H1 (cell line): Measurements from ENCODE around the gene NCF4. TPM values are rescaled to one million over a fixed set of nuclear protein-coding genes. Genes with fewer than 3 reads are reported as not detected.

Experiments used
- CTCF ChIA-PET: fragments of 300-600 bp; sonication (Branson Sonifier 250); formaldehyde crosslinking; loops from one replicate; lab custom pipeline; 2021; ENCODE audit not compliant: partially characterized antibody; lab: Charles Lee
- POLR2A ChIA-PET: fragments of 300-600 bp; sonication (Branson Sonifier 250); formaldehyde crosslinking; loops from one replicate; lab custom pipeline; 2021; ENCODE audit warnings: inconsistent platforms; ENCODE audit not compliant: partially characterized antibody; lab: Charles Lee
- DNase-seq, 2 experiments: peaks; one replicate each; pipeline versions ENCODE4 v3.0.0 to v3.0.0-alpha.2; 2010 to 2022; ENCODE audit warnings: low spot score in 2 of 2, low read depth in 1 of 2, mixed read lengths in 1 of 2
- FAIRE-seq: peaks from 2 replicates; lab custom pipeline; 2011; peaks lifted over from hg19 to GRCh38; lab: Jason Lieb, UNC
- H2AFZ ChIP-seq: 2 replicates; pipeline ENCODE4 v1.8.1; 2012; ENCODE audit warnings: low read length, inconsistent platforms
- H2AK5ac ChIP-seq: 2 replicates; pipeline ENCODE4 v1.6.1; 2013; ENCODE audit warnings: low read depth, low read length
- H2BK120ac ChIP-seq: replicated peaks from 2 replicates; pipeline ENCODE3; 2013; ENCODE audit warnings: low read depth, low read length, inconsistent platforms
- H2BK12ac ChIP-seq: 2 replicates; pipeline ENCODE4 v1.6.1; 2013; ENCODE audit warnings: low read depth, low read length
- H2BK15ac ChIP-seq: 2 replicates; pipeline ENCODE4 v1.6.1; 2013; ENCODE audit warnings: low read length
- H2BK20ac ChIP-seq: 2 replicates; pipeline ENCODE4 v1.6.1; 2013; ENCODE audit warnings: low read length
- H2BK5ac ChIP-seq: 2 replicates; pipeline ENCODE4 v1.6.1; 2013; ENCODE audit warnings: low read depth, low read length
- H3K14ac ChIP-seq: 2 replicates; pipeline ENCODE4 v1.6.1; 2013; ENCODE audit warnings: inconsistent platforms; ENCODE audit not compliant: insufficient read length
- H3K18ac ChIP-seq: 2 replicates; pipeline ENCODE4 v1.6.1; 2013; ENCODE audit warnings: low read length; ENCODE audit errors: extremely low read depth
- H3K23ac ChIP-seq: 2 replicates; pipeline ENCODE4 v1.6.1; 2013; ENCODE audit warnings: inconsistent platforms; ENCODE audit not compliant: insufficient read length
- H3K23me2 ChIP-seq: 2 replicates; pipeline ENCODE4 v1.6.1; 2013; ENCODE audit warnings: low read depth, low read length
- H3K27ac ChIP-seq: 2 replicates; pipeline ENCODE4 v1.6.1; 2011; ENCODE audit warnings: low read depth, low read length, inconsistent platforms
- H3K27me3 ChIP-seq, 4 experiments: replicated peaks in 1 of 4; 1 replicate in 1 of 4; 2 replicates in 3 of 4; pipeline versions ENCODE4 v1.6.1 to v1.8.1; 2011 to 2013; ENCODE audit warnings: low read length in 3 of 4, mild to moderate bottlenecking in 3 of 4, inconsistent platforms in 2 of 4, mixed read lengths in 2 of 4, moderate library complexity in 1 of 4; ENCODE audit not compliant: control insufficient read depth in 3 of 4, insufficient read depth in 3 of 4; ENCODE audit errors: extremely low read depth in 1 of 4
- H3K36me3 ChIP-seq, 4 experiments: 2 replicates each; pipeline versions ENCODE4 v1.6.1 to v1.8.1; 2011 to 2013; ENCODE audit warnings: mild to moderate bottlenecking in 4 of 4, low read length in 3 of 4, moderate library complexity in 2 of 4, control low read depth in 1 of 4, inconsistent platforms in 1 of 4; ENCODE audit not compliant: insufficient read depth in 4 of 4, control insufficient read depth in 2 of 4
- H3K4ac ChIP-seq: replicated peaks from 2 replicates; pipeline ENCODE3; 2013; ENCODE audit warnings: low read length, low read depth, mixed read lengths, inconsistent platforms; ENCODE audit not compliant: insufficient read length
- H3K4me1 ChIP-seq, 4 experiments: replicated peaks in 1 of 4; 1 replicate in 1 of 4; 2 replicates in 3 of 4; pipeline versions ENCODE4 v1.6.1 to v1.8.1; 2011 to 2013; ENCODE audit warnings: low read length in 3 of 4, inconsistent platforms in 2 of 4, mixed read lengths in 1 of 4; ENCODE audit not compliant: insufficient read depth in 4 of 4, control insufficient read depth in 3 of 4
- H3K4me2 ChIP-seq, 2 experiments: 2 replicates each; pipeline versions ENCODE4 v1.6.1 to v1.8.1; 2011 to 2013; ENCODE audit warnings: low read depth in 2 of 2, low read length in 2 of 2, control low read depth in 1 of 2, inconsistent platforms in 1 of 2, mild to moderate bottlenecking in 1 of 2; ENCODE audit not compliant: insufficient read depth in 1 of 2
- H3K4me3 ChIP-seq, 4 experiments: fragments of 200-600, 300-600 bp in 1 of 4; sonication (generic), shearing (Covaris generic), sonication (Bioruptor Twin) in 1 of 4; 2 replicates each; pipeline versions ENCODE4 v1.5.1 to v1.8.1; 2011 to 2016; ENCODE audit warnings: low read length in 4 of 4, low read depth in 3 of 4, control low read depth in 2 of 4, inconsistent platforms in 2 of 4, mild to moderate bottlenecking in 2 of 4, mixed read lengths in 1 of 4, moderate library complexity in 1 of 4; ENCODE audit not compliant: insufficient read depth in 2 of 4; ENCODE audit errors: extremely low read depth in 1 of 4
- H3K56ac ChIP-seq: replicated peaks from 2 replicates; pipeline ENCODE3; 2013; ENCODE audit warnings: low read depth, mild to moderate bottlenecking, mixed read lengths, low read length, inconsistent platforms; ENCODE audit not compliant: insufficient read length
- H3K79me1 ChIP-seq: 2 replicates; pipeline ENCODE4 v1.6.1; 2013; ENCODE audit warnings: low read depth, low read length, control low read depth
- H3K79me2 ChIP-seq, 2 experiments: 2 replicates each; pipeline versions ENCODE4 v1.6.1 to v1.8.1; 2012 to 2013; ENCODE audit warnings: low read length in 2 of 2, mild to moderate bottlenecking in 2 of 2, inconsistent platforms in 1 of 2; ENCODE audit not compliant: insufficient read depth in 2 of 2, control insufficient read depth in 1 of 2
- H3K9ac ChIP-seq, 4 experiments: replicated peaks in 1 of 4; 1 replicate in 1 of 4; 2 replicates in 3 of 4; pipeline versions ENCODE4 v1.6.1 to v1.8.1; 2011 to 2013; ENCODE audit warnings: low read depth in 3 of 4, low read length in 3 of 4, control low read depth in 2 of 4, mild to moderate bottlenecking in 2 of 4, moderate library complexity in 2 of 4, inconsistent platforms in 1 of 4; ENCODE audit errors: extremely low read depth in 1 of 4
- H3K9me3 ChIP-seq, 2 experiments: 2 replicates each; pipeline versions ENCODE4 v1.6.1 to v1.8.1; 2012 to 2013; ENCODE audit warnings: mild to moderate bottlenecking in 2 of 2, moderate library complexity in 2 of 2, control low read depth in 1 of 2, inconsistent platforms in 1 of 2, low read depth in 1 of 2, low read length in 1 of 2, mixed read lengths in 1 of 2; ENCODE audit not compliant: insufficient read depth in 2 of 2
- H4K20me1 ChIP-seq, 2 experiments: replicated peaks in 1 of 2; 2 replicates each; pipeline versions ENCODE3 to v1.8.1; 2011 to 2013; ENCODE audit warnings: inconsistent platforms in 2 of 2, low read length in 2 of 2, mild to moderate bottlenecking in 1 of 2; ENCODE audit not compliant: insufficient read depth in 2 of 2, control insufficient read depth in 1 of 2
- H4K5ac ChIP-seq: 2 replicates; pipeline ENCODE4 v1.6.1; 2013; ENCODE audit warnings: low read length, low read depth, mixed read lengths, inconsistent platforms; ENCODE audit not compliant: insufficient read length
- H4K8ac ChIP-seq: 2 replicates; pipeline ENCODE4 v1.8.0; 2013; ENCODE audit warnings: mild to moderate bottlenecking, moderate library complexity, low read length, inconsistent platforms; ENCODE audit not compliant: insufficient read depth; ENCODE audit errors: extremely low read depth
- H4K91ac ChIP-seq: replicated peaks from 2 replicates; pipeline ENCODE3; 2013; ENCODE audit warnings: low read length, mixed read lengths, inconsistent platforms; ENCODE audit not compliant: insufficient read length
- HDAC6 ChIP-seq: IDR thresholded peaks from one replicate; pipeline ENCODE4 v1.7.1; 2012; ENCODE audit warnings: low read depth, mild to moderate bottlenecking, inconsistent platforms, low read length, moderate library complexity
- KDM1A ChIP-seq: fragments of 200-600, 300-600 bp; sonication (generic); IDR thresholded peaks from 2 replicates; pipeline ENCODE4 v1.7.1; 2016; ENCODE audit warnings: mild to moderate bottlenecking, low read length, borderline replicate concordance
- KDM5A ChIP-seq: fragments of 200-600 bp; IDR thresholded peaks from 2 replicates; pipeline ENCODE4 v1.7.1; 2012; ENCODE audit warnings: mild to moderate bottlenecking, low read length, inconsistent platforms, mixed read lengths
- SIX5 ChIP-seq: IDR thresholded peaks from 2 replicates; pipeline ENCODE4 v1.6.1; 2011; ENCODE audit warnings: mild to moderate bottlenecking, low read depth, low read length
- WGBS, 2 experiments: shearing (Covaris generic) in 1 of 2; methylation state at CpG; one replicate each; pipeline versions ENCODE4 v1.1.6 to v1.1.7; 2013 to 2015; ENCODE audit warnings: low lambda C conversion rate in 2 of 2, mixed read lengths in 2 of 2, inconsistent platforms in 1 of 2, low coverage in 1 of 2, missing lambda C conversion rate in 1 of 2; ENCODE audit not compliant: insufficient replicate concordance in 2 of 2, insufficient coverage in 1 of 2, insufficient read length in 1 of 2; ENCODE audit errors: extremely low coverage in 1 of 2, missing lambda C conversion rate in 1 of 2; 5-methylcytosine and 5-hydroxymethylcytosine counted together
- polyA plus RNA-seq, 7 experiments: library from polyadenylated mRNA; depleted of rRNA in 3 of 7; stranded (reverse) in 5 of 7; unstranded in 2 of 7; fragments of >200 nt in 5 of 7; fragments of 200-250 nt in 2 of 7; gene quantifications; 1 replicate in 5 of 7; 2 replicates in 1 of 7; 4 replicates in 1 of 7; pipeline versions ENCODE4 v1.2.1 to v1.2.3, GENCODE V29; 2011 to 2013; ENCODE audit warnings: missing spikeins in 2 of 7, mixed read lengths in 2 of 7
- total RNA-seq: library from RNA; stranded (reverse); fragmentation: NEBNext Ultra II Directional; extraction: Animal tissue kit (Norgen Biotek cat#: 25700); gene quantifications from 2 replicates; pipeline ENCODE4 v1.2.1, GENCODE V29; 2021

NCF4 gene
- total and polyA plus RNA-seq, 2 of the 8 experiments (the other 6 are each of a cell fraction or from before 2014, with no cell fraction given) = 0.20 TPM; not detected in 1

DNA sequence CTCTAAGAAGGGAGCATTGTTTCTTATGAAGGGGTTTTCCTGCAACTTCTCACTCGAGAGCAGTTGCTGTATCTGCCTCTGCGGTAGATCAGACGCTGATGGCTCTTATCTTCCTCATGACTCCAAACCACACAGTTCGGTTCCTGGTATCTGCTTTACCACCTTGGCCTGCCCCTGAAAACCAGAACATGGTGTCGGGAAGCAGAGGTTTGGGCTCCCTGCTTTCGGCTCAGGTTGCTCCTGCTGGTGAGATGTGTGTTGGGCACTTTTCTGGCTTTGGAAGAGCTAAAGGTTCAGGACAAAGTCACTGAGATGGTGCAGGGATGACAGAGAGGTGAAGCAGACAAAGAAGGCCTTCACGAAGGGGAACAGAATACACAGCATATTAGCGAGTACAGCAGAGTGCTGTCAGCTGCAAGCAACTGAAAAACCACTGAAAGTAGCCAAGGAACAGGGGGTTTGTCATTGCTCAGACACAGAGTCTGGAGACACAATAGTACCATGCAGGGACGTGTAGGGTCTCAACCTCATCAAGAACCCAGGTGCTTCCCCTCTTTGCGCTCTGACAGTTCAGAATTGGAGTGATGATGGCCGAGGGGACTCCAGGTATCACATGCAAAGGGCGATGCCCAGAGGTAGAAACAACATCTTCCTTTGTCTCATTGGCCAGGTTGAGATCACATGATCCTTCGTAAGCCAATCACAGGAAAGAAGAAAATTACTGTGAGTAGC lies 40.8 kb downstream of the NCF4 start:
- no peak overlapping the region for H4K8ac ChIP-seq
- 83% methylated on average over 13 of the region's 13 CpGs; no CpG with 5 or more reads in 1 of the 2 experiments for WGBS, 2 experiments
- peak overlapping the region; percentile 93; the same call in 1 of the 2 replicates for H2BK5ac ChIP-seq
- peak overlapping the region; percentile 91 for H2BK12ac ChIP-seq
- H3K79me2 ChIP-seq = no peaks in the 10 kb centered on the region
- H3K4me3 ChIP-seq = no peak overlapping the region
- no peak overlapping the region for H3K23ac ChIP-seq
- no peak overlapping the region for H2BK120ac ChIP-seq
- H3K14ac ChIP-seq = no peak overlapping the region
- H2AFZ ChIP-seq = no peak overlapping the region
- H2BK20ac ChIP-seq = peak overlapping the region; percentile 4
- TF ChIP-seq KDM5A = no peak
- TF ChIP-seq KDM1A = no peak
- no peak for TF ChIP-seq SIX5
- TF ChIP-seq HDAC6 = no peak
- TF ChIP-seq, all 59 proteins: peak for 0
- ChIA-PET POLR2A (interaction anchor here (0.9 to 5.4 kb wide), 3 partner anchors 10 to 76 kb away, joined by 3 to 28 read pairs (median 4); partner anchors contain the start of gene CSF2RB), CTCF (interaction anchor here (0.9 to 2.5 kb wide), 8 partner anchors 10 to 81 kb away, joined by 3 to 7 read pairs (median 4); no protein-coding TSS in a partner anchor)
- Histone ChIP-seq H3K4me1 (peaks cover 11 to 17% (median 13%) of the 10 kb centered on the region in 4 experiments), H3K9me3 (peaks cover 2 to 9% of the 10 kb centered on the region in 2 experiments; a peak in 1 of 4 replicates), H4K91ac (peak overlapping the region; percentile 75), H3K56ac (no peak overlapping the region), H3K23me2 (no peaks in the 10 kb centered on the region), H3K27ac (0 out of 2 replicates have a peak overlapping the region, but pooled peaks have one; percentile 6), H2AK5ac (peak overlapping the region; percentile 79), H3K36me3 (no peaks in the 10 kb centered on the region), H2BK15ac (peak overlapping the region; percentile 94; the same call in 1 of the 2 replicates), H3K9ac (no peak overlapping the region), H3K18ac (peak overlapping the region; percentile 15; the same call in 1 of the 2 replicates), H3K4me2 (peak overlapping the region; percentile 45 to 62; a peak in 3 of 4 replicates), H4K20me1 (no peaks in the 10 kb centered on the region), H3K79me1 (0 out of 2 replicates have a peak, but pooled peaks cover 2% of the 10 kb centered on the region), H3K27me3 (peaks cover 0 to 6% (median 2%) of the 10 kb centered on the region in 4 experiments; a peak in 2 of 7 replicates), H4K5ac (no peak overlapping the region), H3K4ac (peak overlapping the region; percentile 34)
- DNase-seq (no peak), FAIRE-seq (no peak)
